Gastrocnemius medialis (tissue), 4 donors: ENCODE data around the gene SOS2. TPM values are rescaled to one million over a fixed set of nuclear protein-coding genes. Genes with fewer than 3 reads are reported as not detected.

Experiments
- ATAC-seq, 2 donors: fragments of 150-250 bp; one replicate each; pipeline ENCODE4 v1.9.1; 2016
- DNase-seq, 2 donors: peaks; one replicate each; pipeline ENCODE4 v3.0.0-alpha.2; 2019
- H3K27ac ChIP-seq, 4 donors: fragments of 200-600 bp; sonication (generic); 1 replicate in 1 of 4; 2 replicates in 3 of 4; pipeline ENCODE4 v1.5.1; 2016 to 2018; ENCODE audit warnings: mild to moderate bottlenecking in 2 of 4, moderate library complexity in 1 of 4
- H3K27me3 ChIP-seq, 3 donors: fragments of 200-600 bp; sonication (generic) in 2 of 3; 1 replicate in 1 of 3; 2 replicates in 2 of 3; pipeline versions ENCODE4 v1.5.1 to v1.6.0; 2016 to 2019; ENCODE audit warnings: mild to moderate bottlenecking in 1 of 3, moderate library complexity in 1 of 3
- H3K36me3 ChIP-seq, 2 donors: fragments of 200-600 bp; sonication (generic) in 1 of 2; one replicate each; pipeline ENCODE4 v1.5.1; 2017 to 2018
- H3K4me1 ChIP-seq, 2 donors: fragments of 200-600 bp; sonication (generic) in 1 of 2; one replicate each; pipeline ENCODE4 v1.5.1; 2016 to 2017; ENCODE audit warnings: mild to moderate bottlenecking in 2 of 2
- H3K4me3 ChIP-seq, 4 donors: fragments of 200-600 bp; sonication (generic) in 3 of 4; 1 replicate in 1 of 4; 2 replicates in 3 of 4; pipeline ENCODE4 v1.5.1; 2016 to 2019; ENCODE audit warnings: mild to moderate bottlenecking in 2 of 4
- H3K9me3 ChIP-seq, 3 donors: fragments of 200-600 bp; sonication (generic) in 2 of 3; 1 replicate in 1 of 3; 2 replicates in 2 of 3; pipeline ENCODE4 v1.5.1; 2016 to 2019
- POLR2A ChIP-seq, 2 donors: fragments of 450-650 bp; IDR thresholded peaks; one replicate each; pipeline ENCODE4 v1.6.1; 2017; ENCODE audit warnings: antibody characterized with exemption in 2 of 2, mild to moderate bottlenecking in 2 of 2, moderate library complexity in 2 of 2
- in situ Hi-C, 4 donors: fragments of 200-750 bp; cut with MboI; loops; one replicate each; pipeline versions ENCODE4 v1.15.0 to v1.8.0; 2017; ENCODE audit warnings: low sequenced_read_pairs in 4 of 4
- intact Hi-C: fragments of 100-400 bp; cut with DNase I; formaldehyde crosslinking; loops from one replicate; pipeline ENCODE4 v1.15.1; 2023; ENCODE audit warnings: low total_unique reads
- total RNA-seq, 4 donors: library from RNA; depleted of rRNA; stranded (reverse); fragments of >200 nt; gene quantifications; one replicate each; pipeline versions ENCODE4 v1.1.0 to v1.2.3, GENCODE V29; 2016
- TF ChIP-seq, protein P1 (sequence below), 5 experiments: fragments of 450-650 bp in 3 of 5; fragments of 200-600 bp in 2 of 5; sonication (generic) in 2 of 5; IDR thresholded peaks in 4 of 5; conservative IDR thresholded peaks in 1 of 5; 1 replicate in 4 of 5; 2 replicates in 1 of 5; pipeline ENCODE4 v1.5.1; 2016 to 2019; ENCODE audit warnings: antibody characterized with exemption in 5 of 5, mild to moderate bottlenecking in 3 of 5, moderate library complexity in 3 of 5

SOS2 gene
- total RNA-seq, 4 donors from 2014 or later: 46.5 to 81.2 (median 52.3) TPM

DNA sequence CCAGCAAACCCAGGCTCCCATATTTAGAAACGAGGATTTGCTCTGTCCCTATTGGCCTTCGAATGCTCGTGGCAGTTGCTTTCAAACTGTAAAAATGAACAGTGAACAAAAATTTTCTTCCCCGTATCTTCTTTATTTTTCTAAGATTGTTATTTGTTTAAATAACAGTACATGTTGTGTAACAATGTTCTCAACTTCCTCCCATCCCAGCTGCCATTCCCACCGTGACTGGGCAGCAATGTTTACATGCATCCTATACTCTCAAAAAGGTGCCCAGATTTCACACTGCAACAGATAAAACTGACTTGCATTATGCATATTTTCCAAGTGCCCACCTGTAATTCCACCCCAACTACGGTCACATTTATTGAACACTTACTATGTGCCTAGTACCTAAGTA is 127.8 kb downstream of the SOS2 start:
- DNase-seq: no peak
- in situ Hi-C loops: loop anchor here in 2 of 4 donors (5.0 to 25.0 kb wide), 2 partner anchors 236 to 466 kb away; partner anchors contain the start of gene DNAAF2 (in 2 of the 2)
- intact Hi-C loops: loop anchor here (10.0 kb wide), 1 partner anchor 469 kb away; the partner anchor contains the start of gene DNAAF2
- Histone ChIP-seq H3K4me3 (no peak overlapping the region), H3K27me3 (no peaks in the 10 kb centered on the region), H3K9me3 (no peaks in the 10 kb centered on the region), H3K36me3 (no peaks in the 10 kb centered on the region), H3K27ac (no peak overlapping the region), H3K4me1 (peaks cover 0 to 6% of the 10 kb centered on the region in 2 donors)
- no peak for ATAC-seq
- TF ChIP-seq POLR2A (IDR thresholded peaks at IDR 0.05): no peak
- TF ChIP-seq, protein P1, sequence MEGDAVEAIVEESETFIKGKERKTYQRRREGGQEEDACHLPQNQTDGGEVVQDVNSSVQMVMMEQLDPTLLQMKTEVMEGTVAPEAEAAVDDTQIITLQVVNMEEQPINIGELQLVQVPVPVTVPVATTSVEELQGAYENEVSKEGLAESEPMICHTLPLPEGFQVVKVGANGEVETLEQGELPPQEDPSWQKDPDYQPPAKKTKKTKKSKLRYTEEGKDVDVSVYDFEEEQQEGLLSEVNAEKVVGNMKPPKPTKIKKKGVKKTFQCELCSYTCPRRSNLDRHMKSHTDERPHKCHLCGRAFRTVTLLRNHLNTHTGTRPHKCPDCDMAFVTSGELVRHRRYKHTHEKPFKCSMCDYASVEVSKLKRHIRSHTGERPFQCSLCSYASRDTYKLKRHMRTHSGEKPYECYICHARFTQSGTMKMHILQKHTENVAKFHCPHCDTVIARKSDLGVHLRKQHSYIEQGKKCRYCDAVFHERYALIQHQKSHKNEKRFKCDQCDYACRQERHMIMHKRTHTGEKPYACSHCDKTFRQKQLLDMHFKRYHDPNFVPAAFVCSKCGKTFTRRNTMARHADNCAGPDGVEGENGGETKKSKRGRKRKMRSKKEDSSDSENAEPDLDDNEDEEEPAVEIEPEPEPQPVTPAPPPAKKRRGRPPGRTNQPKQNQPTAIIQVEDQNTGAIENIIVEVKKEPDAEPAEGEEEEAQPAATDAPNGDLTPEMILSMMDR (IDR thresholded peaks at IDR 0.05 in 4 of 5, conservative IDR thresholded peaks at IDR 0.05 in 1 of 5): no peak

DNA sequence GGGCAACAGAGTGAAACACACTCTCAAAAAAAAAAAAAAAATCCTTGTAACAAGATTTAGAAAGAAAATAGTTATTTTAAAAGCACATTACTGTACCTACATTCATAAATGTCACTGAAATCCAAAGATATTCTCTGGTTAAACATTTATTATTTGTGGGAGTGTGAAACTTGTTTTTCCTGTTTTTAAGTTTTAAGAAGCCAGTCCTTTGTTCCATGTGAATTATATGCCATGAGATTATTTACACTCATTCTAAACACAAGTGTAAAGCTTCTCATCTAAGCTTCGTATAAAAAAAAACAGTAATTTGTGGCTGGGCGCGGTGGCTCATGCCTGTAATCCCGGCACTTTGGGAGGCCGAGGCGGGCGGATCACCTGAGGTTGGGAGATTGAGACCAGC is 130.0 kb downstream of the SOS2 start:
- intact Hi-C loops: loop anchor here (10.0 kb wide), 1 partner anchor 467 kb away; the partner anchor contains the start of gene DNAAF2
- DNase-seq (no peak), ATAC-seq (no peak)
- TF ChIP-seq, protein P1 (IDR thresholded peaks at IDR 0.05 in 4 of 5, conservative IDR thresholded peaks at IDR 0.05 in 1 of 5): no peak
- TF ChIP-seq POLR2A (IDR thresholded peaks at IDR 0.05): no peak
- H3K36me3 ChIP-seq: no peaks in the 10 kb centered on the region
- peaks cover 0 to 6% of the 10 kb centered on the region in 2 donors for H3K4me1 ChIP-seq
- no peaks in the 10 kb centered on the region for H3K27me3 ChIP-seq
- in situ Hi-C loops: loop anchor here in 2 of 4 donors (5.0 to 25.0 kb wide), 2 partner anchors 234 to 464 kb away; partner anchors contain the start of gene DNAAF2 (in 2 of the 2)
- H3K27ac ChIP-seq: no peak overlapping the region
- no peak overlapping the region for H3K4me3 ChIP-seq
- no peaks in the 10 kb centered on the region for H3K9me3 ChIP-seq

DNA sequence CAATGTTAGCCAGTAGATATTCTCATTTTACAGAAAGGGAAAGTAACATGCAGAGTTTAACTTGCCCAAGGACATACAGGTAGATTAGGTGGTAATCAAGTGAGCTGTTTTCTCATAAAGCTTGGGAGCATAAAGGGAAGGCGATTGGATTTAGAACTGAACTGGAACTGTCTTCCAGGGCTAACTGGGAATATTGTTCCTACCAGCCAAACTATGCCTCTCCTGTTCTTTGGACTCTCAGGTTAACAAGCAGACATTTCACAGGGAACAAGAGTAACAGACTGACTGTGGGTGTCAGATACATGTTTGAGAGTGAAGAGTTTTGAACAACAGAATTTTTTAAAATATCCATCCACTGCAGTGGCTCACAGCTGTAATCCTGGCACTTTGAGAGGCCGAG is 130.6 kb downstream of the SOS2 start:
- H3K27me3 ChIP-seq: no peaks in the 10 kb centered on the region
- H3K9me3 ChIP-seq: no peaks in the 10 kb centered on the region
- in situ Hi-C loops (loop anchor here in 2 of 4 donors (5.0 to 25.0 kb wide), 2 partner anchors 234 to 464 kb away; partner anchors contain the start of gene DNAAF2 (in 2 of the 2)), intact Hi-C loops (loop anchor here (10.0 kb wide), 1 partner anchor 466 kb away; the partner anchor contains the start of gene DNAAF2)
- no peak for TF ChIP-seq POLR2A (IDR thresholded peaks at IDR 0.05)
- TF ChIP-seq, protein P1 (IDR thresholded peaks at IDR 0.05 in 4 of 5, conservative IDR thresholded peaks at IDR 0.05 in 1 of 5): no peak
- no peak for ATAC-seq
- peaks cover 0 to 6% of the 10 kb centered on the region in 2 donors for H3K4me1 ChIP-seq
- H3K4me3 ChIP-seq: no peak overlapping the region
- no peaks in the 10 kb centered on the region for H3K36me3 ChIP-seq
- no peak for DNase-seq
- no peak overlapping the region for H3K27ac ChIP-seq

DNA sequence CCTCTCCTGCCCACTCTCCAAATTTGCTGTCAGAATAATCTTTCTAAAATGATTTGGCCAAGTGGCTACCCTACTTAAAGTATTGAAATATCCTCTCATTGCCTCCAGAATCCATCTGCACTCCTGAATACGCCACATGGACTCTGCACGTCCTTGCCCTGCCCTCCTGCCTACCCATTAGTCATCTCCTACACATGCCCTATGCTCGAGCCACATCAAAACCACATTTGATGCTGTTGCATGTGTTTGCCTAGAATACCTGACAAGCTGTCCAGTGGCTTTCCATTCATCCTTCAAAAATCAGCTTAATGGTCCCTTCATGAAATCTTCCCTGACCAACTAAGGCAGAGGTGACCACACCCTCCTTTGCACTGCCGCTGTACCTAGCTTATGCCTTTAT is 132.0 kb downstream of the SOS2 start:
- no peak for DNase-seq
- H3K36me3 ChIP-seq: no peaks in the 10 kb centered on the region
- no peak for ATAC-seq
- H3K27ac ChIP-seq: no peak overlapping the region
- H3K27me3 ChIP-seq: no peaks in the 10 kb centered on the region
- no peaks in the 10 kb centered on the region for H3K4me1 ChIP-seq
- in situ Hi-C loops: loop anchor here in 1 of 4 donors (10.0 kb wide), 1 partner anchor 215 kb away; no protein-coding TSS in a partner anchor
- TF ChIP-seq, protein P1 (IDR thresholded peaks at IDR 0.05 in 4 of 5, conservative IDR thresholded peaks at IDR 0.05 in 1 of 5): no peak
- TF ChIP-seq POLR2A (IDR thresholded peaks at IDR 0.05): no peak
- H3K9me3 ChIP-seq: no peaks in the 10 kb centered on the region
- no peak overlapping the region for H3K4me3 ChIP-seq
- intact Hi-C loops: no loop called here
